Type B pancreatic cell (in vitro differentiated cells): ENCODE data around the gene IKZF5. TPM values are rescaled to one million over a fixed set of nuclear protein-coding genes. Genes with fewer than 3 reads are reported as not detected.

ENCODE experiments used
- DNase-seq: peaks from one replicate; pipeline ENCODE4 v3.0.0; 2021; ENCODE audit warnings: mixed read lengths; ENCODE audit not compliant: unreplicated experiment; ENCODE audit errors: extremely low spot score
- H3K27ac Mint-ChIP-seq: 2 replicates; pipeline ENCODE4 v1.8.0; 2021; ENCODE audit warnings: mild to moderate bottlenecking, mixed read lengths
- H3K27me3 Mint-ChIP-seq: 2 replicates; pipeline ENCODE4 v1.8.0; 2021; ENCODE audit warnings: mixed read lengths
- H3K36me3 Mint-ChIP-seq: 2 replicates; pipeline ENCODE4 v1.8.0; 2021; ENCODE audit warnings: mixed read lengths
- H3K4me1 Mint-ChIP-seq: one replicate; pipeline ENCODE4 v1.8.0; 2021; ENCODE audit warnings: mixed read lengths; ENCODE audit not compliant: unreplicated experiment
- H3K4me3 Mint-ChIP-seq: 2 replicates; pipeline ENCODE4 v1.8.0; 2021; ENCODE audit warnings: mild to moderate bottlenecking, mixed read lengths
- H3K9me3 Mint-ChIP-seq: 2 replicates; pipeline ENCODE4 v1.8.0; 2021; ENCODE audit warnings: mixed read lengths
- CTCF ChIP-seq: fragments of 200-600 bp; sonication (generic); conservative IDR thresholded peaks from 2 replicates; pipeline ENCODE4 v1.5.0; 2021; ENCODE audit warnings: antibody characterized with exemption, mild to moderate bottlenecking
- total RNA-seq: library from RNA; stranded (reverse); gene quantifications from 2 replicates; pipeline ENCODE4 v1.2.1, GENCODE V29; 2021; ENCODE audit warnings: low replicate concordance

IKZF5 gene
- total RNA-seq, 1 donor from 2014 or later: 12.0 TPM

GRCh38 chr10:123004298-123004697 lies 4.3 kb downstream of the IKZF5 start:
- Mint-ChIP-seq H3K4me3 (no peak overlapping the region), H3K4me1 (peaks cover 11% of the 10 kb centered on the region), H3K27me3 (no peaks in the 10 kb centered on the region), H3K9me3 (no peaks in the 10 kb centered on the region), H3K36me3 (peaks cover 10% of the 10 kb centered on the region), H3K27ac (no peak overlapping the region)
- no peak for TF ChIP-seq CTCF
- DNase-seq: no peak

- TF ChIP-seq CTCF: no peak
- no peak overlapping the region for H3K27ac Mint-ChIP-seq
Observed at GRCh38 chr10:123001370-123001769, 7.2 kb downstream of the IKZF5 start.

GRCh38 chr10:123000155-123000554 lies 8.4 kb downstream of the IKZF5 start:
- H3K36me3 Mint-ChIP-seq: peaks cover 13% of the 10 kb centered on the region
- no peaks in the 10 kb centered on the region for H3K27me3 Mint-ChIP-seq
- H3K4me1 Mint-ChIP-seq: no peaks in the 10 kb centered on the region
- no peak overlapping the region for H3K27ac Mint-ChIP-seq
- no peak overlapping the region for H3K4me3 Mint-ChIP-seq
- no peak for TF ChIP-seq CTCF
- no peak for DNase-seq
- H3K9me3 Mint-ChIP-seq: no peaks in the 10 kb centered on the region

More at GRCh38 chr10:123001370-123001769, 7.2 kb downstream of the IKZF5 start:
- Mint-ChIP-seq H3K36me3 (peaks cover 10% of the 10 kb centered on the region), H3K27me3 (no peaks in the 10 kb centered on the region), H3K4me1 (no peaks in the 10 kb centered on the region), H3K9me3 (no peaks in the 10 kb centered on the region), H3K4me3 (no peak overlapping the region)
- no peak for DNase-seq

GRCh38 chr10:122999347-122999746 lies 9.2 kb downstream of the IKZF5 start:
- H3K27me3 Mint-ChIP-seq: no peaks in the 10 kb centered on the region
- DNase-seq: no peak
- no peaks in the 10 kb centered on the region for H3K9me3 Mint-ChIP-seq
- H3K36me3 Mint-ChIP-seq: peaks cover 14% of the 10 kb centered on the region
- H3K27ac Mint-ChIP-seq: no peak overlapping the region
- H3K4me1 Mint-ChIP-seq: no peaks in the 10 kb centered on the region
- no peak overlapping the region for H3K4me3 Mint-ChIP-seq
- no peak for TF ChIP-seq CTCF

GRCh38 chr10:122998934-122999333 lies 9.7 kb downstream of the IKZF5 start:
- no peak for TF ChIP-seq CTCF
- Mint-ChIP-seq H3K9me3 (no peaks in the 10 kb centered on the region), H3K4me3 (no peak overlapping the region), H3K4me1 (no peaks in the 10 kb centered on the region), H3K27me3 (no peaks in the 10 kb centered on the region), H3K27ac (no peak overlapping the region), H3K36me3 (peaks cover 16% of the 10 kb centered on the region)
- DNase-seq: no peak

GRCh38 chr10:122998360-122998917 lies 10.2 kb downstream of the IKZF5 start:
- Mint-ChIP-seq H3K9me3 (no peaks in the 10 kb centered on the region), H3K36me3 (peaks cover 18% of the 10 kb centered on the region), H3K4me3 (no peak overlapping the region), H3K27ac (no peak overlapping the region), H3K27me3 (no peaks in the 10 kb centered on the region), H3K4me1 (no peaks in the 10 kb centered on the region)
- no peak for DNase-seq
- TF ChIP-seq CTCF: no peak
